ENCODE results near the gene EP400.

EP400 gene

DNA sequence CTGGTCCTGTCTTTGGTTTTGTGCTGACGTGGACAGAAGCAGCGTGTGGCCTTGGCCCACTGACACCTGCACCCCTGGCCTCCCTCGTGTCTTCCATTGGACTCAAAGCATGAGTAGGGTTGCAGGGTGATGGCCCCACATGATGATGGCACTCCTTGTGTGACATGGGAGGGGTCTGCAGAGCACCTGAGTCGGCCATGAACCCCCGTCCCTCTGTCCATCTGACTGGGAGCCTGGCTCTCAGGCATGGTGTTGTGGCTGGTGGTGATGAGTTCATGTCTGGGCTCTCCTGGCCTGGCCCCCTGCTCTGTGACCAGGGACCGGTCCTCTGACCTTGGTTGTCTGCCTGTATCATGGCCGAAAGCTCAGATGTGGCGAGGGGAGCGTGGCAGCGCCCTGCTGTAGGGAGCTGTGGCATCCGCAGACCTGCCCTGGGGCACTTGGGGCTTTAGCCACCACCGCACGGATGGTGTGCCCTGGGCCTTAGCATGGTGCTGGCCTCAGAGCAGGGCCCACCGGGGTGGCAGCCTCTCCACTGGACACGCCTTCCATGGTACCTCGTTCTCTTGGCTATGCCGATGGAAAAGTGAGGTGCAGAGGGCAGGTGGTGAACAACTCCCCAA is 38.6 kb upstream of the EP400 start:
- DNase-seq (ENCODE audit: low read depth in 1 of 2, low spot score in 1 of 2) = no peak

DNA sequence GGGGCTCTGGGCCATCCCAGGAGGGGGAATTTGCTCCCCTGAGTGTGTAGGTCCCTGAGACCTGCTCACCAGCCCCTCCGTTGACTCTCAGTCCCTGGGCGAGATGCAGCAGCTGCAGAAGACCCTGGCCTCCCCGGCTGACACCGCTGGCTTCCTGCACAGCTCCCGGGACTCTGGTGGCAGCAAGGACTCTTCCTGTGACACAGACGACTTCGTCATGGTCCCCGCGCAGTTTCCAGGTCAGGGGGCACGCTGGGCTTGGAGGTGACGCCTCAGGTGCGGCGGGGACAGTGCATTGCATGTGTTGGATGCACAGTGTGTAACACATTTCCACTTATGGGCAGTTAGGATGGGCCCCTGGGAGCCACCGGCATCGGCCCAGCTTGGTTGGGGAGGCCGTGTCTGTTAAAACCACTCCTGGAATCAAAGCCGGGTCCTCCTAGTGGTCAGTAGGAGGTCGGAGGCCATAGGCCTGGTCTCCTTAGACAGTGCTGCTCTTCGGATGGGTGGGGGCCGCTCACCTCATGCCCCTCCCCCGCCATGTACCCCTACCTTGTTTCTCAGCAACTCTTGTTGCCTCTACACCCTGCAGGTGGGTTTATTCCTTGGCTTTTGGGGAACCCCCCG is 37.8 kb upstream of the EP400 start:
- no peak for DNase-seq (ENCODE audit: low read depth in 1 of 2, low spot score in 1 of 2)

DNA sequence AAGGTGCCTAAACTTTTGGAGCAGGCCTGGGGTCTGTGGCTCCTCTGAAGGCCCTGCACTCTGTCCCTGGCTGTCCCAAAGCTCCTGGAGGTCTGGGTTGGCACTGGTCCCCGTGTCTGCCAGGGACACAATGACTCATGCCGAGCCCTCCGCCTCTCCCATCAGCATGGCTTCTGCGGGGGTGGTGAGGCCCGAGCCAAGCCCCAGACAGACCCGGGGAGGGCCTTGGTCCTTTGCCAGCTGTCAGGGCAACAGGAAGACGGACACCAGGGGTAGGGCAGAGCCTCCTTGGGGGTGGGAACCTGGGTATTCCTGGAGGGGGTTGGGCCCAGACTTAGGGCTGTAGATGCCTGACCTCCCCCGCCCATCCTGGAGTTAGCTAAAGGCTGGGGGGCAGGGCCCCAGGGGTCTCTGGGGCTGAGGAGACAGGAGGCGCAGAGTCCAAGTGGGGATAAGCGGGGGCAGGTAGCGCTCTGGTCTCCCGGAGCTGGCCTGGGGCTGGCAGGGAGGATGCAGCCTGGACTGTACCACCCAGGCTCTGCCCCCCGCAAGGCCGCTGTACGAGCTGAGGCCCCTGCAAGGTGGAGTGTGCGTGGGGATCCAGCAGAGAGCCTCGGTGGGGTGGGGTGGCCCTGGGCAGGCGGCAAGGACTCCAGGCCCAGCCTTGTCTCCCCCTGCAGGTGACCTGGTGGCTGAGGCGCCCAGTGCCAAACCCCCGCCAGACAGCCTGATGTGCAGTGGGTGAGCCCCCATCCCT is 37.0 kb upstream of the EP400 start:
- no peak for DNase-seq (ENCODE audit: low read depth in 1 of 2, low spot score in 1 of 2)

DNA sequence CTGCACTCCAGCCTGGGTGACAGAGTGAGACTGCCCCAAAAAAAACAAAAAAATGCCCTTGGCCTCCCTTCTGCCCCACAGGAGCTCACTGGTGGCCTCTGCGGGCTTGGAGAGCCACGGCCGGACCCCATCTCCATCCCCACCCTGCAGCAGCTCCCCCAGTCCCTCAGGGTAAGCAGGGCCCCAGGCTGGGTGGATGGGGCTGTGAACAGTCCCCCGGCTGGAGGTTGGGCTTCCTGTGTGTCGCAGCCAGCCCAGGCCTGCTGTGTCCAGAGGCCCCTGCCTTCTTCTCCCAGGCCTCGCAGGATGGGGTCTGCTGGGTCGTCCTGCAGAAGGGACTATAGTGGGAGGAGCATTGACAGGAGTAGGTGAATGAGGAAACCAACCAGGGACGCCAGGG is 36.1 kb upstream of the EP400 start:
- DNase-seq (ENCODE audit: low read depth in 1 of 2, low spot score in 1 of 2) = no peak

DNA sequence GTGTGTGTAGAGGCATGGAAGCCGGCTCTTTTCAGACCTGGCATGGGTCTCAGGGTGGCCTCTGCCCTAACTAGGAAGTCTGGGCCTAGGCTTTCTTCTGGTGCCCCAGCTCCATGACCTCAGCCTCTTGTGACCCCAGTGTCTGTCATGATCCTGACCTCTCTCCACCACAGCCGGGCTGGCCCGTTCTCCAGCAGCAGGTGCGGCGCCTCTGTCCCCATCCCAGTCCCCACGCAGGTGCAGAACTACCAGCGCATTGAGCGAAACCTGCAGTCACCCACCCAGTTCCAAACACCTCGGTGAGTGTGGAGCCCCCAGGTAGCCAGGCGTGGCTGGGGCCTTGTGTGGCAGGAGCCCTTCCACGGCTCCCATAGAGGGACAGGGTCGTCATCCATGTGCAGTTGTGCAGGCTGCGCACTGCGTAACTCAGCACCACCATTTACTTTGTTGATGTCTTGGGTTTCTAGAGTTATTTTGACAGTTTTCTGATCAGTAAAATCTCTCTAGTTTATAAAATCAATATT is 35.5 kb upstream of the EP400 start:
- DNase-seq (ENCODE audit: low read depth in 1 of 2, low spot score in 1 of 2) = no peak

DNA sequence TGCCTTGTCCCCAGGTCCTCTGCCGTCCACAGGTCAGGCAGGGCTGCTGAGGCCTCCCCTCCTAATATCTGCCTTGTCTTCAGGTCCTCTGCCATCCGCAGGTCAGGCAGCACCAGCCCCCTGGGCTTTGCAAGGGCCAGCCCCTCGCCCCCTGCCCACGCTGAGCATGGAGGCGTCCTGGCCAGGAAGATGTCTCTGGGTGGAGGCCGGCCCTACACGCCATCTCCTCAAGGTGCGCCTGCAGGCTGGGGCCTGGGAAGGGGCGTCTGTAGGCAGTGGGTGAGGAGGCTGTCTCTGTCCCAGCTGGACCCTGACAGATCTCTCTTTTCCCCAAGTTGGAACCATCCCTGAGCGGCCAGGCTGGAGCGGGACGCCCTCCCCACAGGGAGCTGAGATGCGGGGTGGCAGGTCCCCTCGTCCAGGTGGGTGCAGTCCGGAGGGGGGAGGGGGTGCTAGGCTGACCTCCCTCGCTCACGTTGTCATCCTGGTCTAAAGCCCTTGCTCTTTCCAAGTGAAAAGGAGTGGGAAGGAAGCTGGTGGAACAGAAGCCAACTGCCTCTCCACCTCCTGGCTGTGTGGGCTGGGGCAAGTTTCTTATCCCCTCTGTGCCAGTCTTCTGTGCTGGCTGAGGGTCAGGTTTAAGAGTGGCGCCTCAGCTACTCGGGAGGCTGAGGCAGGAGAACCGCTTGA is 34.6 kb upstream of the EP400 start:
- DNase-seq (ENCODE audit: low read depth in 1 of 2, low spot score in 1 of 2) = no peak

DNA sequence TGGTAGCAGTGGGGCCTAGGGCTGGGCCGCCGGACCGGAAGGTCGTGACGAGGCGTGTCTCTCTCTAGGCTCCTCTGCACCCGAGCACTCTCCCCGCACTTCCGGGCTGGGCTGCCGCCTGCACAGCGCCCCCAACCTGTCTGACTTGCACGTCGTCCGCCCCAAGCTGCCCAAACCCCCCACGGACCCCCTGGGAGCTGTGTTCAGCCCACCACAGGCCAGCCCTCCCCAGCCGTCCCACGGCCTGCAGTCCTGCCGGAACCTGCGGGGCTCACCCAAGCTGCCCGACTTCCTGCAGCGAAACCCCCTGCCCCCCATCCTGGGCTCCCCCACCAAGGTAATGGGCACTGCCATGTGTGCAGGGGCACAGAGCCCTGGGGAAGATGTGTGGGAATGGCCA is 33.9 kb upstream of the EP400 start:
- DNase-seq (ENCODE audit: low read depth in 1 of 2, low spot score in 1 of 2) = no peak

DNA sequence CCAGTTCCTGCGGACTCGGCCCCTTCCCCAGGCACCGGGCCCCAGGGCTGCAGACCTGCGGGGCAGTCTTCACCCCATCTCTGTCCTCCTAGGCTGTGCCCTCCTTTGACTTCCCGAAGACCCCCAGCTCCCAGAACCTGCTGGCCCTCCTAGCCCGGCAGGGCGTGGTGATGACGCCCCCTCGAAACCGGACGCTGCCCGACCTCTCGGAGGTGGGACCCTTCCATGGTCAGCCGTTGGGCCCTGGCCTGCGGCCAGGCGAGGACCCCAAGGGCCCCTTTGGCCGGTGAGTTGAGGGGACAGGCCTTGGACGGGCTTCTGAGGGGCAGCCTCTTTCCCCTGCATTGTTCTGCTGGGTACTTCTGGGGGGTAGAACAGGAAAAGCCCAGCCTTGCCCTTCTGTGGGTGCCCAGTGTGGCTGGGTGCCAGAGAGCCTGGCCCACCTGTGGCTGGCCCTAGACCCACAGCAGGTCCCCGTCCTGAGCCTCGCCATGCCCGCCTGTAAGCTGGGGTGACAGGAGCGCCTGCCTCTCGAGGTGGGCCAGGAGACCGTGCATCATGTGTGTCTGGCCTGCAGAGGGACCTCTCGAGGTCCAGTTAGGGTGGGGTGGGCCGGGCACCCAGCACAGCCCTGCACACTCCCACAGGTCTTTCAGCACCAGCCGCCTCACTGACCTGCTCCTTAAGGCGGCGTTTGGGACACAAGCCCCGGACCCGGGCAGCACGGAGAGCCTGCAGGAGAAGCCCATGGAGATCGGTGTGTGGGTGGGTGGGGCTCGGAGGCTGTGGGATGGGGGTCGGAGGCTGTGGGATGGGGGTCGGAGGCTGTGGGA is 33.2 kb upstream of the EP400 start:
- DNase-seq (ENCODE audit: low read depth in 1 of 2, low spot score in 1 of 2) = no peak

DNA sequence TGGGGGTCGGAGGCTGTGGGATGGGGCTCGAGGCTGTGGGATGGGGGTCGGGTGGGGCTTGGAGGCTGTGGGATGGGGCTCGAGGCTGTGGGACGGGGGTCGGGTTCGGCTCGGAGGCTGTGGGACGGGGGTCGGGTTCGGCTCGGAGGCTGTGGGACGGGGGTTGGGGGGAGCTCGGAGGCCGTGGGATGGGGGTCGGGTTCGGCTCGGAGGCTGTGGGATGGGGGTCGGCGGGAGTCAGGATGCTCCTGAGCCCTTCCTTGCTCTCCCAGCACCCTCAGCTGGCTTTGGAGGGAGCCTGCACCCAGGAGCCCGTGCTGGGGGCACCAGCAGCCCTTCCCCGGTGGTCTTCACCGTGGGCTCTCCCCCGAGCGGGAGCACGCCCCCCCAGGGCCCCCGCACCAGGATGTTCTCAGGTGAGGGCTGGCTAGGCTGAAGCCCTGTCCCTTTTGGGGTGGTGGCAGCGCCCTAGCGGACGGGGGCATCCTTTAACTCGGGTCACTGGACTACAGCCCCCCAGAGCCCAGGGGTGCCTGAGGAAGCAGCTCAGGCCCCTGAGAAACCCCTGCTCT is 32.5 kb upstream of the EP400 start:
- no peak for DNase-seq (ENCODE audit: low read depth in 1 of 2, low spot score in 1 of 2)

DNA sequence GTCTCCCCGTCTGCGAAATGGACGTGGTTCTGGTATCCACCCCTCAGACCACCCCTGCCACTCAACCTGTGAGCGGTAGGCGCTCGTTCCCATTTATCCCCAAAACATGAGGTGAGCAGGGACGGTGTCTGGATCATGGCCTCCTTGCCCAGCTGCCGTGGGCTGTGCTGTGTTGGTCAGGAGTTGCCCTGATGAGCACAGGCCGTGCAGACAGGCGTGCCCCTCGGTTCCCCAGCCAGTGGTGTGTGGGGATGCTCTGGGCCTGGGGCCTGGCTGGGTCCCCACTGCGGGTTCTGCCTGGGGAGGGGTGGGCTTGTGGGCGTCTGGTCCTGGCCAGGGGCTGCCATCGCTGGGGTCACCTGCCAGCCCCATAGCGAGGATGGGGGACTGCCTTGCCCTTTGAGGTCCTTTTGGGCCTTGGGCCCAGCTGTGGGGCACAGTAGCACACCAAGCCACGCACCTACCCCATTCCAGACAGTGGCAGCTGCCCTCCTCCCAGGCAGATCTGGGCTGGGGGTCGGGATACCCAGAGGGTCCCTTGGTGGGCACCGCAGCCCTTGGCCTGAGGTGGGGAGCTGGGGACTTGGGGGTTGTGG is 31.9 kb upstream of the EP400 start:
- DNase-seq (ENCODE audit: low read depth in 1 of 2, low spot score in 1 of 2) = no peak

DNA sequence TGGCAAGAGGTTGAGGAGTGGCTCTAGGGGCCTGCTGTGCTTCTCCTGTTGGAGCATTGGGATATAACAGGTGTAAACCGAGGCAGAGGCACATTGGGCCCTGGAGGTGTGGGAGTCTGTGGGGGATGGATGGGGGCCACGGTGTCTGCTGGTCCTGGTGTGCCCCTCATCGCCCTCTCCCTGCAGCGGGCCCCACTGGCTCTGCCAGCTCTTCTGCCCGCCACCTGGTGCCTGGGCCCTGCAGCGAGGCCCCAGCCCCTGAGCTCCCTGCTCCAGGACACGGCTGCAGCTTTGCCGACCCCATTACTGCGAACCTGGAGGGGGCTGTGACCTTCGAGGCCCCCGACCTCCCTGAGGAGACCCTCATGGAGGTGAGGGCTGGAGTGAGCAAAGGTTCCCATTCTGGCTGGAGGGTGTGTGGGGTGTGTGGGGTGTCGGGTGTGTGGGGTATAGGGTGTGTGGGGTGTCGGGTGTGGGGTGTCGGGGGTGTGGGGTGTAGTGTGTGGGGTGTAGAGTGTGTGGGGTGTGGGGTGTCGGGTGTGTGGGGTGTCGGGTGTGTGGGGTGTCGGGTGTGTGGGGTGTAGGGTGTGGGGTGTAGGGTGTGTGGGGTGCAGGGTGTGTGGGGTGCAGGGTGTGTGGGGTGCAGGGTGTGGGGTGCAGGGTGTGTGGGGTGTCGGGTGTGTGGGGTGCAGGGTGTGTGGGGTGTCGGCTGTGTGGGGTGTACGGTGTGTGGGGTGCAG is 31.3 kb upstream of the EP400 start:
- no peak for DNase-seq (ENCODE audit: low read depth in 1 of 2, low spot score in 1 of 2)

DNA sequence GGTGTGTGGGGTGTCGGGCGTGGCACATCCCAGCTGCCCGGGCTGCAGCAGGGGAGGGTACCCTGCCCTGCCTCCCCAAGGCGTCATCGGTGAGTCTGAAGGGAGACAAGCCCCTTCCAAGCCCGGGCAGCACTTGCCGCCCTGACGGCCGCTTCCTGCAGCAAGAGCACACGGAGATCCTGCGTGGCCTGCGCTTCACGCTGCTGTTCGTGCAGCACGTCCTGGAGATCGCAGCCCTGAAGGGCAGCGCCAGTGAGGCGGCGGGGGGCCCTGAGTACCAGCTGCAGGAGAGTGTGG is 30.7 kb upstream of the EP400 start:
- DNase-seq (ENCODE audit: low read depth in 1 of 2, low spot score in 1 of 2) = no peak

DNA sequence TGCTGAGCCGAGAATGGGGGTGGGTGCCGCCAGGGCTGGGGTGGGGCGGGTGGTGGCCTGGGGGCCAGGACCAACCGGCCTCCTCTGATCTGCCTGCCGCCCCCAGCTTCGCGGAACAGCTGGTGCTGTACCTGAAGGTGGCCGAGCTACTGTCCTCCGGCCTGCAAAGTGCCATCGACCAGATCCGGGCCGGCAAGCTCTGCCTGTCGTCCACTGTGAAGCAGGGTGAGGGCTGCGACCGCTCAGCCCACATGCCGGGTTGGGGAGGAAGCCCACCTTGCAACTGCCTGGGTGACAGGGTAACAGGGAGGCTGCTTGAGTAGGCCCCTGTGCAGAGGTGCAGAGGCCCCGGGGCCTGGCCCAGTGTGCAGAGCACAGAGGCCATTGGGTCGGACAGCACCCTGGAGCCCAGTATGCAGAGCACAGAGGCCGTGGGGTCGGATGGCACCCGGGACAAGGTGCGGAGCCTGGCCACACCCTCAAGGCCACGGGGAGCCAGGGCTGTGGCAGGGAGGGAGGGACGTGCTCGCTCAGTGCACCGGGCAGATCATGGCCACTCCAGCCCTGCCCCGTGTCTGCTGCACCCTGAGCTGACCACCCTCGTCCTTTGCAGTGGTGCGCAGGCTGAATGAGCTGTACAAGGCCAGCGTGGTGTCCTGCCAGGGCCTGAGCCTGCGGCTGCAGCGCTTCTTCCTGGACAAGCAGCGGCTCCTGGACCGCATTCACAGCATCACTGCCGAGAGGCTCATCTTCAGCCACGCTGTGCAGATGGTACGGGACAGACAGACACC is 30.2 kb upstream of the EP400 start:
- DNase-seq (ENCODE audit: low read depth in 1 of 2, low spot score in 1 of 2) = no peak

DNA sequence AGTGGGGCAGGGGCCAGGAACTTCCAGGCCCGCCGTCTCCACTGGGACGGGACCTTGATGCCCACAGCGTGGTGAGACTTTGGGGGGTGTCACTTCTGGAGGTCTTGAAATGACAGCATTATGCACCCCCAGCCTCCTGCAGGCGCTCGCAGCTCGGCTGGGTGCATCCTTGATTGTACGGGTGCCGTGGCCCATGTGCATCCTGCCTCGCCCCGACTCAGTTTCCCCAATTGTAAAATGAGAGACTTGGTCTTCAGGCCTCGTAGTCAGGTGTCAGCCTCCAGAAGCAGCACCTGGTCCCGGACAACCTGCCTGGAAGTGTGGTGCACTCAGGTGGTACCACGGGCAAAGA is 29.6 kb upstream of the EP400 start:
- no peak for DNase-seq (ENCODE audit: low read depth in 1 of 2, low spot score in 1 of 2)

DNA sequence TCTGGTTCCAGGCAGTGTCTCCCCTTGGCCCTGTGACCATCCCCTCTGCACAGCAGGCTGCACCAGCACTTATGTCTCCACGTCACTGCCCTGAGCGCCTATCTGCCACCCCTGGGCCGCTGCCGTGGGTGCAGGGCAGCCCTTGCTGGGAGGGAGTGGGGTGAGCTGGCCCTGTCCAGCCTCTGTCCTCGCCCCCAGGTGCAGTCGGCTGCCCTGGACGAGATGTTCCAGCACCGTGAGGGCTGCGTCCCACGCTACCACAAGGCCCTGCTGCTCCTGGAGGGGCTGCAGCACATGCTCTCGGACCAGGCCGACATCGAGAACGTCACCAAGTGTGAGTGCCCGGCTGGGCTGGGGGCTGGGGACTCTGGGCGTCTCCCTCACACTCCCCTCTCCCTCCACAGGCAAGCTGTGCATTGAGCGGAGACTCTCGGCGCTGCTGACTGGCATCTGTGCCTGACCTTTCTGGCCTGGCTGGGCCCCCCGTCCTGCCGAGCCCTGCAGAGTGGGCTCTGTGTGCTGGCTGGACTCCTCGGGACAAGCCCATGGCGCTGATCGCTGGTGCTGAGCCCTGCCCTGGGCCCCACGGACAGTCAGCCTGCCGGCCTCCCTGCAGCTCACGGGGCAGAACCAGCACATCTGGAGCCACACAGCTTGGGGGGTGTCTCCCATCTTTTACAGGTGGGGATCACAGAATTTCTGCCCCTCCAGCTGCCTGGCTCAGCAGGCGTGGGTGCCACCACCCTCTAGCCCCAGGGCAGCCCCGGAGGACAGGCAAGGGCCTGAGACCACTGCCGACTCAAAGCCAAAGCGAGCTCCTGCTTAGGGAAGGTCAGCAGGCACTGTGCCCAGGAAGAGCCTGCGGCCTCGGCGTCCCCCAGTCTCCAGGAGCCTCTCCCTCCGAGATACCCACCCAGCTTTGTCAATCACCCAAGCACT is 28.6 kb upstream of the EP400 start:
- DNase-seq (ENCODE audit: low read depth in 1 of 2, low spot score in 1 of 2) = no peak

DNA sequence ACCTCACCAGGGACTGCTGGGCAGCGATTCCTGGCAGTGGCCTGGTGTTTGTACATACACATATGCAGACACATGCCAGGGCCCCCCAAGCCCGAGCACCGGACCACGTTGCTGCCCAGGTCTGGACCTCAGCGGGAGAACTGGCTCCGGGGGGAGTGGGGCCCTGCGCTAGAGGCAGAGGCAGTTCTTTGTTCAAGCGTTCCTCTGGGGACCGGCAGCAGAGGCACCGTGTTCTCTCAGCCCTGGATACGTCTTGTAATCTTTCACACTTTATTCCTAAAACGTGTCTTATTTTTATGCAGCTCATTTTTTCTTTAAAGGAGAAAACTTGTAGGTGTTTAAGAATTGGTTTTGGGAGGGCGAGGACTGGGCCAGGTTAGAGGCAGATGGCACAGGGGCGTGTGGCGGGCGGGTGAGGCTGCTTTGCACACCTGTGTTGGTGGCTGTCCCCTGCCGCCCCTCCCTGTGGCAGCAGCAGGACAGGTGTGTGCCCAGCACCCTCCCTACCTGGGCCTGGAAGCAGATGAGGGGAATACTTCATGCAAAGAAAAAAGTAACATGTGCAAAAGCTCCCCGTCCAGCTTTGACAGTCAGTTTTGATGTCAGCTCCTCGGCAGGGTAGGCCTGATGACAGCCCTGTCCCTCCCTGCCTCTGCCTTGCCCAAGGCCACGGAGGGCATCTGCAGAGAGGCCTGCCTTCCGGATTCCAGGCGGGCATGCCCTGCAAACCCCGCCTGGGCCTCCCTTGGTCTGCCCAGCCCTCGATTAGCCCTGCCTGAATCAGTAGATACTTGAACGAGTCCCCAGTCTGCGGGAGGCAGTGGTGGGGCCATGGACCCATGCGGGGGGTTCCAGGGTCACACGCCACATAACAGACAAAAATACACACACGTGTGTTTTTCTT is 27.6 kb upstream of the EP400 start:
- no peak for DNase-seq (ENCODE audit: low read depth in 1 of 2, low spot score in 1 of 2)

DNA sequence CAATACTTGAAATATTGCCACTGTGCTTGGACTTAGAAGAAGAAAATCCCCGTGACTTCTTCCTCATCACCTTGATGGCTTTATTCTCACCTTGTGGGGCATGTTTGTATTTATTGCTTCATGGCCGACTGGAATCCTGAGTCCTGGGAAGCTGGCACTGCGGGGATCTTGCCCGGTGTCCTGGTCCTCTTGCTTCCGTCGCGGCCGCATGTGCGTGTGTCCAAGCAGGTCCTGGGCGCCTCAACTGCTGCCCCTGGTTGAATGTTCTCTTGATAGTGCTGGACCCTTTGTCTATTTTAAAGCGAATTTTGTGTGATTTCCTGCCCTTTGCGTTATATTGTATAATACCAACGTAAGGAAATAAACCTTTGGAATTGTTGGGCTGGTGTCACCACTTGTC is 27.0 kb upstream of the EP400 start:
- DNase-seq (ENCODE audit: low read depth in 1 of 2, low spot score in 1 of 2) = no peak
